K562 (cell line): ENCODE measurements around the gene POP5. TPM values are rescaled to one million over a fixed set of nuclear protein-coding genes. Genes with fewer than 3 reads are reported as not detected.

Experiments used
- AFF1 ChIP-seq, 2 experiments: fragments of 450-650 bp; IDR thresholded peaks; 2 replicates each; pipeline ENCODE4 v1.6.1; 2018; ENCODE audit warnings: mild to moderate bottlenecking in 2 of 2, low read depth in 1 of 2; ENCODE audit not compliant: partially characterized antibody in 2 of 2
- BRD4 ChIP-seq: fragments of 200-600 bp; sonication (generic); IDR thresholded peaks from 2 replicates; pipeline ENCODE4 v1.6.1; 2017; ENCODE audit warnings: inconsistent platforms
- HNRNPLL ChIP-seq: fragments of 200-400 bp; formaldehyde crosslinking; IDR thresholded peaks from 2 replicates; pipeline ENCODE4 v1.6.1; 2017; ENCODE audit warnings: low read length, low read depth, mild to moderate bottlenecking; ENCODE audit not compliant: poor library complexity, severe bottlenecking
- ILK ChIP-seq: fragments of 450-650 bp; IDR thresholded peaks from 2 replicates; pipeline ENCODE4 v1.6.1; 2016; ENCODE audit warnings: missing genetic modification characterization, low read depth, mild to moderate bottlenecking, missing compliant biosample characterization, moderate library complexity, borderline replicate concordance
- MAX ChIP-seq: sonication (generic); formaldehyde crosslinking; IDR thresholded peaks from 2 replicates; pipeline ENCODE4 v1.9.0; 2022; ENCODE audit warnings: mild to moderate bottlenecking, missing genetic modification reagents
- MXI1 ChIP-seq: IDR thresholded peaks from 2 replicates; pipeline ENCODE4 v1.6.1; 2011; ENCODE audit warnings: low read depth, mild to moderate bottlenecking, improper control_type of control experiment, low read length
- NR3C1 ChIP-seq: sonication (generic); formaldehyde crosslinking; IDR thresholded peaks from 2 replicates; pipeline ENCODE4 v1.8.1; 2022; ENCODE audit warnings: missing genetic modification reagents
- POLR2AphosphoS2 ChIP-seq: IDR thresholded peaks from 2 replicates; pipeline ENCODE4 v1.6.1; 2012; ENCODE audit warnings: low read length, improper control_type of control experiment
- RBM25 ChIP-seq: fragments of 200-400 bp; formaldehyde crosslinking; IDR thresholded peaks from 2 replicates; pipeline ENCODE4 v1.6.1; 2018; ENCODE audit warnings: low read length, low read depth, moderate library complexity; ENCODE audit not compliant: severe bottlenecking
- SRF ChIP-seq, 2 experiments: fragments of 250-450, 450-650 bp in 1 of 2; sonication (Bioruptor Pico) in 1 of 2; sonication (generic) in 1 of 2; formaldehyde crosslinking; IDR thresholded peaks; 2 replicates each; pipeline versions ENCODE4 v1.5.0 to v1.5.1; 2020 to 2022; ENCODE audit warnings: mild to moderate bottlenecking in 1 of 2, missing genetic modification reagents in 1 of 2
- THAP7 ChIP-seq: fragments of 250-450 bp; sonication (Bioruptor Pico); IDR thresholded peaks from 2 replicates; pipeline ENCODE4 v1.5.0; 2021
- TRIM25 ChIP-seq: fragments of 450-650 bp; IDR thresholded peaks from 2 replicates; pipeline ENCODE4 v1.7.0; 2016; ENCODE audit warnings: borderline replicate concordance
- U2AF1 ChIP-seq: fragments of 200-400 bp; formaldehyde crosslinking; optimal IDR thresholded peaks from 2 replicates; pipeline ENCODE3; 2017; ENCODE audit warnings: mild to moderate bottlenecking, low read depth, low read length, moderate library complexity
- USF1 ChIP-seq: sonication (generic); formaldehyde crosslinking; IDR thresholded peaks from 2 replicates; pipeline ENCODE4 v1.9.0; 2022; ENCODE audit warnings: mild to moderate bottlenecking, missing genetic modification reagents
- ZFP1 ChIP-seq: fragments of 450-650 bp; formaldehyde crosslinking; IDR thresholded peaks from 2 replicates; pipeline ENCODE4 v1.4.0; 2020; ENCODE audit warnings: mild to moderate bottlenecking, mixed read lengths
- ZNF512 ChIP-seq: IDR thresholded peaks from 2 replicates; pipeline ENCODE4 v1.6.1; 2016; ENCODE audit warnings: missing genetic modification characterization, missing compliant biosample characterization
- polyA plus RNA-seq, 8 experiments: library from polyadenylated mRNA; depleted of rRNA in 4 of 8; stranded (reverse) in 5 of 8; unstranded in 3 of 8; fragments of >200 nt; fragmentation: Nextera tagmentation in 2 of 8; fragmentation: Illumina TruSeq in 1 of 8; extraction: Ambion mirVana in 2 of 8; extraction: Trizol in 1 of 8; gene quantifications; 2 replicates each; pipeline versions ENCODE4 v1.2.1 to v1.2.3, GENCODE V29; 2011 to 2014; ENCODE audit warnings: inconsistent platforms in 1 of 8, missing spikeins in 1 of 8
- total RNA-seq, 7 experiments: library from RNA; depleted of rRNA in 6 of 7; stranded (reverse); fragments of >200 nt in 6 of 7; fragmentation: Illumina TruSeq in 2 of 7; extraction: Trizol in 2 of 7; gene quantifications; 2 replicates each; pipeline versions ENCODE4 v1.2.1 to v1.2.3, GENCODE V29; 2011 to 2021; ENCODE audit warnings: low replicate concordance in 1 of 7

Gene POP5
- total and polyA plus RNA-seq, 9 of the 15 experiments (the other 6 are each of a cell fraction or from before 2014, with no cell fraction given) = 57.5 to 253 (median 73.8) TPM

GRCh38 chr12:120598674-120599463 lies 17.7 kb upstream of the POP5 start (continued):
- TF ChIP-seq AFF1 (IDR thresholded peaks at IDR 0.05; ENCODE audit: low read depth in 1 of 2, partially characterized antibody in 2 of 2) = no peak
- no peak for TF ChIP-seq MXI1
- no peak for TF ChIP-seq HNRNPLL
- TF ChIP-seq ILK (tag) = no peak
- TF ChIP-seq ZNF512 = no peak
- TF ChIP-seq U2AF1 = no peak
- no peak for TF ChIP-seq ZFP1 (CRISPR knock-in tag)
- 0 out of 2 replicates have a peak, but pooled peaks have one; percentile 20 for TF ChIP-seq MAX
- no peak for TF ChIP-seq TRIM25
- TF ChIP-seq BRD4 = no peak
- no peak for TF ChIP-seq SRF (CRISPR knock-in tag; IDR thresholded peaks at IDR 0.05)
- no peak for TF ChIP-seq THAP7 (CRISPR knock-in tag)
- TF ChIP-seq NR3C1 (CRISPR knock-in tag) = no peak
- TF ChIP-seq POLR2AphosphoS2 = no peak
- no peak for TF ChIP-seq RBM25
- peak; percentile 85 for TF ChIP-seq USF1
